Measurements from ENCODE around the gene SH3RF1.

DNA sequence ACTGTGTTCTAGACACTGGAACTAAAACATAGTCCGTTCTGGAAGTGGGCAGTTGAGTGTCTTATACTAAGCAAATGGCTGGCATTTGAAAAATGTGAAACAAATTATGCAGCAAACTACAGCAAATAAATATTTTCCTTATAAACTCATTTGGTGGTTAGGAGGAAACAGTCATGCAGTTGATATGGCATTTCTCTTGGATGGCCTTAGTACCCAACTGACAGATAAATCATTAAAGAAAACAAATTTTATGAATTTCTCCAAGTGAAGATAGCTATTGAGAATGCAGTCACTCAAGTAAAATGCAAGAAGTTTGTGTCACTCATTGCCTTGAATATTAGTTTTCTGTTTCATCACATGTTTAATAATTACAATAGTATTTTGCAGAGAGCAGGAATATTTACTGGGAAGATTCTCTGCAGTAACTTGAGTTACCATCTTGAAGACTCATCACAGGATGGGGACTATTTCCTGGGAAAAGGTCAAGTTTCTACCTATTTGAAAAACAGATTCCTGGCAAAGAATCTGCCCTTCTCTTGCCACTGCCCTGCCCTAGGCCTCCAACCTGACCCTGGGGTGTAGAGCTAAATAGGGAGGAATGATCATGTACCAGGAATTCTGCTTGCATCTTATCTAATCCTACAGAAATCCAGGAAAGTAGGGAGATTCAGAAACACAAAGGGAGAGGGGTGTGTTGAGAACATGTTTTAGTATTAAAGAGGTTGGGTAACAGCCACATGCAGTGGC lies 105.9 kb downstream of the SH3RF1 start:
- no peak for TF ChIP-seq POLR2A (IDR thresholded peaks at IDR 0.05)
- TF ChIP-seq, protein P1, sequence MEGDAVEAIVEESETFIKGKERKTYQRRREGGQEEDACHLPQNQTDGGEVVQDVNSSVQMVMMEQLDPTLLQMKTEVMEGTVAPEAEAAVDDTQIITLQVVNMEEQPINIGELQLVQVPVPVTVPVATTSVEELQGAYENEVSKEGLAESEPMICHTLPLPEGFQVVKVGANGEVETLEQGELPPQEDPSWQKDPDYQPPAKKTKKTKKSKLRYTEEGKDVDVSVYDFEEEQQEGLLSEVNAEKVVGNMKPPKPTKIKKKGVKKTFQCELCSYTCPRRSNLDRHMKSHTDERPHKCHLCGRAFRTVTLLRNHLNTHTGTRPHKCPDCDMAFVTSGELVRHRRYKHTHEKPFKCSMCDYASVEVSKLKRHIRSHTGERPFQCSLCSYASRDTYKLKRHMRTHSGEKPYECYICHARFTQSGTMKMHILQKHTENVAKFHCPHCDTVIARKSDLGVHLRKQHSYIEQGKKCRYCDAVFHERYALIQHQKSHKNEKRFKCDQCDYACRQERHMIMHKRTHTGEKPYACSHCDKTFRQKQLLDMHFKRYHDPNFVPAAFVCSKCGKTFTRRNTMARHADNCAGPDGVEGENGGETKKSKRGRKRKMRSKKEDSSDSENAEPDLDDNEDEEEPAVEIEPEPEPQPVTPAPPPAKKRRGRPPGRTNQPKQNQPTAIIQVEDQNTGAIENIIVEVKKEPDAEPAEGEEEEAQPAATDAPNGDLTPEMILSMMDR (IDR thresholded peaks at IDR 0.05), result no peak
